Kidney capillary endothelial cell (primary cell): ENCODE results near the gene LYPD6B.

ENCODE experiments used
- DNase-seq: peaks from one replicate; pipeline ENCODE4 v3.0.0-alpha.2; 2018; ENCODE audit warnings: low spot score

LYPD6B gene

DNA sequence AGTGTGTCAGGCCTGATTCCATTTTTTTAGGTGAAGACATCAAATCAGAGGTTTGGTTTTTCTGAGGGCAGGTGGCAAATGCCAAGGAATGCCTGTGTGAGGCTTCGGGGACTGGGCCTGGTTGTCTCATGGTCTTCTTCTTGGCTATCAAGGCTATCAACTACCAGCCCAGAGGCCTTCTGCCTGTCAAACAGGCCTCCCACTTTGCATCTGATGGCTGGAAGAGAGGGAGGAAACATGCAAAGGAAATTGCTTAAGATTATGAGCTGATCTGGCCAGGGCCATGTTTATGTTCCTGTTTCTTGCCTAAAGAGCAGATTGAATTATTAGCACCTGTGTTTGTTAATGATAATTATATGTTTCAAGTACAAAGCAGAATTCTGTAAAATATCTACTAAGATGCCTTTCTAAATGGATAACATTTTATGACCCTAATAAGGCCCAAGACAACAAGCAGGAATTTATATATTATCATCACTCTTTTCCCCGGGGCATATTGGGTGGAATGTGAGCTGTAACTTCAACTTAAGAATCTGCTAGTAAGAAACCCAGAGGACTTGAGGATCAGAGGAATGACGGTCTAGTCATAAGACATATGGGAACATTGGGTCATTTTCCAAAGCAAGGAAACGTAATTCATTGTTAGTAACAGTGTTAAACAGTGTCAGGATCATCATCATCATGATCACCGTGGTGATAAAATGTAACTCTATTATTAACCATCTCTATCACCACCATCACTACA lies 123.2 kb downstream of the LYPD6B start:
- DNase-seq, result no peak

DNA sequence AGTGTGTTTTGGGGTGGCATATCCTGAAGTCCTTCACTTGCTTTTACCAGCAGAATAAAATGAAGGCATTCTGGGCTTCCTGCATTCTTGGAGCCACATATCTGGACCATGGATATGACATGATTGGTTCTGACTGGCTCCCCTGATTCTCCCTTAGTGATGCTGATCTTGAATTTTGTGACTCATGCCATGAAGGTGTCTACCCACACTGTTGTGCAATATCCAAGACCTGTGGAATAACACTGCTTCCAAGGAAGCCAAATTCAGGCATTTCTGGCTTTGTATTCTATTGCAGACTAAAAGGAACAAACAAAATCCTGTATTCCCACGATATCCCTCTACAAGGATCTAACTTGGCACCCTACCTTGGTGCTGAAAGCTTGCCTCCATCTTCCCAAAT lies 125.8 kb downstream of the LYPD6B start:
- DNase-seq, result no peak

DNA sequence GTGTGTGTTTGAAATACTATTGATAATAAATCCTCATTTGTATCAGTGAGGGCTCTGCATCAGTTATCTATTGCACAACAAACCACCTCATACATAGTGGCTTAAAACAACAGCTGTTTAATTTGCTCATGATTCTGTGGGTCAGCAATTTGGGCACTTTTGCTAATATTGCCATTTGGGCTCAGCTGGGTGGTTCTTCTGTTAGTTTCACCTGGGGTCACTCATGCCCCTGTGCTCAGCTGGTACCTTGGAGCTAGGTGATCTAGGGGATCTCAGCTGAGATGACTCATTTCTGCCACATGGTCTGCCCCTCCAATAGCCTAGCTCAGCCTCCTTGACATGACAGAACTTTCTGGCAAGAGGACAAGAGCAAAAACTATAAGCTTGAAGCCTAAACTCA lies 126.3 kb downstream of the LYPD6B start:
- DNase-seq, result no peak

DNA sequence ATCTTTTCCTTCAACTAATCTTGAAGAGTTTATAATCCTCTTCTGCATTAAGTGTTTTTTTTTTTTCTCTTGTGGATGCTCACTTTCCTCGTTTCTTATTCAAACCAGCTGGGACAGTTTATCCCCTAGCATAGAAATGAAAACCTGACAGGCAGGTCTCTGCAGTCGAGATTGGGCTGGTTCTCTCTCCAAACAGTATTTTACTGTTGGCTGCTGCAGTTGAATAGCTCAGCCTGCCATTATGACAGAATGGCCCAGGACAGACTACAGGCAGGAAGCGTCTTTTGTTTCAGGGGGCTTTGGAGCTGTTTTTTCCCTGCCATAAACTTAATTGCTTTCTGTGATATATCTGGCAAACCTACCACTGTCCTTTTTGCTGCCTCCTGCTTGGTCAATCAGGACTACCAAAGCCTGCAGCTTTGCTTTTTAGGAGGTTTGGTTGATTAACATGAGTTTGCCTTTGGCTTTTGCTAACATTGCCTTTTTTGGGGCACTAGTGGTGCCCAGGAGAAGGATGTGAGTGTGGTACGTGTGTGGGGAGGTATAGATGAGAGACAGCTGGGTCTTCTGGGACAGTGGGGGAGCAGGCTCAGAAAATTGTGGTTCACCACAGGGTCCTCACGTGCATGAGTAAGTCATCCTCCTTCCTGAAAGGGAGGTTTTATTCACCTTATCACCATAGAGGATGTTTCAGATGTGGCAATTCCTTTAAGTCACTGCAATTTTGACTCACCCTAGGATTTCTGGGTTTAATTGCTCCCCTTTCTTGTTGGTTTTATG lies 128.7 kb downstream of the LYPD6B start:
- no peak for DNase-seq

DNA sequence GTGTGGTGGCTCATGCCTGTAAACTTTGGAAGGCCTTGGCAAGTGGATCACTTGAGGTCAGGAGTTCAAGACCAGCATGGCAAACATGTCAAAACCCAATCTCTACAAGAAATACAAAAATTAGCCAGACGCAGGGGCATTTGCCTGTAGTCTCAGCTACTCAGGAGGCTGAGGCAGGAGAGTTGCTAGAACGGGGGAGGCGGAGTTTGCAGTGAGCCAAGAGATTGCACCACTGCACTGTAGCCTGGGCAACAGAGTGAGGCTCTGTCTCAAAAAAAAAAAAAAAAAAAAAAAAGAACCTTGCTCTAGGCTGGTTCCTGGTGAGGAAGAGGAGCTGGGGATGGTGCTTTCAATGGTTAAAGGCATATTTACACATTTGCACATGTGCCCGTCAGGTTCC lies 129.4 kb downstream of the LYPD6B start:
- DNase-seq, result no peak

DNA sequence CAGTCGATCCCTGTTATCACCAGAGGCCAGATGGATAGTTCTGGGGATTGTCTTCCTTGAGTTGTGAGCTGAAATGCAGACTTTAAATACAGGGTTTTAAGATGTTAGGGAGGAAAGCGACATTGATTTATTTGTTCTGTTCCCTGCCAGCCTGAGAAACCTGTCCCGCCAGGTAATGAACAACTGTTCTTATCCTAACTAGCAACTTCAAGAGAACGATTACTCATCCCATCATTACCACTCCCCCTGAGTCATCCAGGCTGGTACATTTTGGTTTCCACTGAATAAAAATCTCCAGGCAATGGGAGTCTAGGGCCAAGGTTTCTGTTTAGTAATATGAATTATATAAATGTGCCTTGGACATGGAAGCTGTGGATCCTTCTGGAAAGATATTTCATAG lies 131.2 kb downstream of the LYPD6B start:
- no peak for DNase-seq

DNA sequence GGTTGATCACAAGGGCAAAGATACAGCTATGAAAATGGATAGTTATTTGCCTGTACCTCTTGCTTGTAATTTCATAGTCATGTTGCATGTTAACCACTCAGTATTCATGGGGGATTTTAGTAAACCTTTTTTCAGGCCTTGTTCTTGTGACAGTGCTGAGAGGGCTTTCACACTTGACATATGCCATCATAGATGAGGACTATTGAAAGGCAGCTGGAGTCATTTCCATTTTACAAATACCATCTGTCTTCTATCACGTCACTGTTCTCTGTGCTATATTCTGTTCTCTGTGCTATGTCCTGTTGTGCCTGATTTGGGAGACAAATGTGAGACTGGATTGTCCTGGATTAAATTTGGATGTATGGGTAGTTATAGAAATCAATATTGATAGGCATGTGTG lies 131.7 kb downstream of the LYPD6B start:
- DNase-seq, result no peak

DNA sequence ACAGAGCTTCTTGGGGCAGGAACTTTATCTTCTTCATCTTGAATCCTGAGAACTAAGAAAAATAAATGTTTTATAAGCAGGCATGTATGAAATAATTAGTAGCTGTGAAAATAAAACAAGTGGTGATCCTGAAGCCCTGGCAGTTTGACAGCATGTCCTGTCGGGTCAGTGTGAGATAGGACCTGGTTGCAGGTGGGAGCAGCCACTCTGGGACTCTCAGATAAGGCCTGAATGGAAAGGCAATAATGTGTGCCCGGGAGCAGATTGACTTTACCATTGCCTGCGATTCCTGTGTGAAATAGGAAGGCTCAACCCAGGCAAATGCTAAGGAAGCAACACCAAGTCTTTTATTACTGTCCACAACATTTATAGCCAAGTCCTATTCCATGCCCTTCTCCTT lies 132.4 kb downstream of the LYPD6B start:
- DNase-seq, result no peak

DNA sequence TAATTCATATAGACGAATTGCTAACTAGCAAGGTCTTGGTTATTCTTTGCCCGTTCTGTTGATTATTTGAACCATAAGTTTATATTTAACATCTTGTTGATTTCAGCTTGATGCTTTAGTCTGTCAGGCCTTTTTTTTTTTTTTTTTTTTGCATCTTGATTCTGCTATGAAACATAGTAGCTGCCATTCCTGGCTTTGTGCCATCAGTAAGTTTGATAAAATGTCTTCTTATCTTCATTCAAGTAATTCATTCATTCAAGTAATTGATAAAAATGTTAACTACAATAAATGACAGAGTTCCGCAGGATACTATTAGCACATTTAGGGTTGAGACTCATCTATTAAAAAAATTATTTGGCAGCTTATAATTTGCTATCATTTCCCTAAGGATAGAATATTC lies 134.7 kb downstream of the LYPD6B start:
- DNase-seq, result no peak

DNA sequence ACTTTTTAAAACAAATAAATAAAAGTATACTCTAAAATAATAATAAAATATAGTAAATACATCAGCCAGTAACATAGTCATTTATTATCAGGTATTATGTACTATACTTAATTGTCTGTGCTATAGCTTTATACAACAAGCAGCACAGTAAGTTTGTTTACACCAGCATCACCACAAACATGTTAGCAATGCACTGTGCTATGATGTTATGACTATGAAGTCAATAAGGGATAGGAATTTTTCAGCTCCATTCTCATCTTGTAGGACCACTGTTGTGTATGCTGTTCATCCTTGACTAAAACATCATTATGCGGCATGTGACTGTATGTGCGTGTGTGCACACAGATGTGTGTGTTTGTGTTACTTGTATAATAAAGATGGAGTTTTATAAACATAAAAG lies 137.5 kb downstream of the LYPD6B start:
- no peak for DNase-seq

DNA sequence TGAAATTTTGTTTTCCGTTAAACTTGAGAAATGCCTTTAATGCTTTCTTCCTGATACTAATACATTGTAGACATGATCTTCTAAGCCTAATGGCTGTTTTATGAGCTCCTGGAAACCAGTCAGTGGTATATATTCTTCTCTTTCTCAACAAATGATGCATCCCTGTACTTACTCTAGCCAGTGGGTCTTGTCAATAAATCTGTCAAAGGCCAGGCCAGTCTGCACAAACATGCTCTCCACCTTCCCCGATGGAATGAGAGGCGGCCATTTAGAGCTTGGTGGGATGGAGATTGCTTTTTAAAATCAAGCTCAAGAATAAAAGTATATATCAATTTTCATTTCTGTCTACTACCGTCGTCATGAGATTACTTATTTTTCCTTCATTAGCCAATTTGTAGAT lies 140.1 kb downstream of the LYPD6B start:
- DNase-seq, result no peak

DNA sequence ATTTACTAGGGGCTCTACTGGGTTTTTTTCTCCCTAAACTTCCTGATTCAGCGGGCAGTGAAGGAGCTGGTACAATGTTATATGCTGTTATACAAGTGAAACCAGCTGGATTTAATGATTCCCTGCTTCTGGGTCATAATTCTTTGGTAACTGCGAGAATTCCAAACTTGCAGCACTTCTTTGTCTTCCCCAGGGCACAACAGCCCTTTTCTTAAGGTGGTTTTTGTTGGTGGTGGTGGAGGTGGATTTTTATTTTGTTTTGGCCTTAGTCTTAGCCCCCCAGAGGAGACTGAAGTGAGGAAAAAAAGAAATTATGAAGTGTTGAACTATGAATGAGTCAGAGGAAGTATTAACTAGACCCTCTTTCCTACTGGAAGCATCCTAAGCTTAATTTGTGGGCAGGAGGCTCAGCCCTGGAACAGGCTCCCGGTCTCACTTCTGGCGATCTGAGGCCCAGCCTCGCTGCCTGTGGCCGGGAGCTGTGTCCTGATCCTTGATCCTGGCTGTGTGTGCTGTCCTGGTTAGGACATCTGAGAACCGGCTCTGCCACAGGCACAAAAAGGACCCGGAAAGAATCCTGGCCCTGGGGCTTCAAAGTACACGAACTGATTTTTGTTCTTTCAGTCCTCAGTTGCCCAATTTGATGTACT lies 141.9 kb downstream of the LYPD6B start:
- DNase-seq, result no peak

DNA sequence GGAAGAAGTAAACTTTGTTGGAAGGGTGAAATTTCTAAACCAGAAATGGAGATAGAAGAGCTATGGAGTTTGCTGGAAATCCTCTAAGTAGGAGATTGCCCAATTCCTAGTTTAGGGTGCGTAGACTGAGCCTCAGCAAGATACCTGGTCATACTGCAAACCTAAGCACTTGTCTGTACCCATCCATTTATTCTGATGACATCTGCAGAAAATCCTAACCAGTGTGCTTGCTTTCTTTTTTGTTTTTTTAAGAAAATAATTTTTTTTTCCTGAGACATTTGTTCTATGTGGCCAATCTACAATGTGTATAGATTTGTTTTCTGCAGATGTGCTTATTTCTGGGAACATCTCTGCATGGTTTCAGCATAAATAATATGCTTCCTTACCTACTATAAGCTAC lies 144.7 kb downstream of the LYPD6B start:
- DNase-seq, result no peak

DNA sequence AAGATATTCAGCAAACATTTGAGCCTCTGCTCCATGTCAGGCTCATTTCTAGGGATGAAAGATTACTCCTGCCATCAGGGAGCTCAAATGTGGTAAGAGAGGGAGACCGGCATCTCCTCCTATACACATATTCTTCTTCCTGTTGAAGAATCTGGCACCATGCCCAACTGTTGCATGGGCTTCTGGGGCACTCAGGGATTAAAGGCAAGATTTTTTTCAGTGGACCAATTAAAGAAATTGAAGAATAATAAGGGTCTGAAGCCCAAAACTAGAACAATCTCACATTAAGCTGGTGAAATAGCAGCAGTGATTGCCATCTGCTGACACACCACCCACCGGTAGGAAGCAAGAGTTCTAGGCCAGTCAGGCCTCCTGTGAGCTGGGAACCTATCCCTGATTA lies 146.5 kb downstream of the LYPD6B start:
- DNase-seq, result no peak

DNA sequence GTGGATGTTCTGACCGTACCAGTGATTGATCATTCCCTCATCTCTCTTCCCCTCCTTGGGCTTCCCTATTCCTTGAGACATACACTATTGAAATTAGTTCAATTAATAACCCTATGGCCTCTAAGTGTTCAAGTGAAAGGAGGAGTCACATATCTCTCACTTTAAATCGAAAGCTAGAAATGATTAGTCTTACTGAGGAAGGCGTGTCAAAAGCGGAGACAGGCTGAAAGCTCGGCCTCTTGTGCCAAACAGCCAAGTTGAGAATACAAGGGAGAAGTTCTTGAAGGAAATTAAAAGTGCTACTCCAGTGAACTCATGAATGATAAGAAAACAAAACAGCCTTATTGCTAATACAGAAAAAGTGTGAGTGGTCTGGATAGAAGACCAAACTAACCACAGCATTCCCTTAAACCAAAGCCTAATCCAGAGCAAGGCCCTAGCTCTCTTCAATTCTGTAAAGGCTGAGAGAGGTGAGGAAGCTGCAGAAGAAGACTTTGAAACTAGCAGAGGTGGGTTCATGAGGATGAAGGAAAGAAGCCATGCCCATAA lies 147.5 kb downstream of the LYPD6B start:
- no peak for DNase-seq

DNA sequence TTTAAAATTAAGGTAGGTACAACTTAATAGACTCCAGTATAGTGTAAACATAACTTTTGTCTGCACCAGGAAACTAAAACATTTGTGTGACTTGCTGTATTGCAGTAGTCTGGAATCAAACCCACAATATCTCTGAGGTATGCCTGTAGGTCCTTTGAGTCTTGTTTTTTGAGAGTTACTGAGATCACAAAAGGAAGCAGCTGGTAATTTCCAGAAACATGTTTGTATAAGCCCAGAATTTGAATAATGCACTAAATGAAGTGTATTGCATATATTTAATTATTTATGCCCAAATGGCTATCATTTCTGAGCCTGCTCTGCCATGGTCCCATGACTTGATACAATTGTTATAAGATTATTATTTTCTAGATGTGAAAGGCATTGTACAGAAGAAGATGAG lies 148.6 kb downstream of the LYPD6B start:
- DNase-seq, result no peak

DNA sequence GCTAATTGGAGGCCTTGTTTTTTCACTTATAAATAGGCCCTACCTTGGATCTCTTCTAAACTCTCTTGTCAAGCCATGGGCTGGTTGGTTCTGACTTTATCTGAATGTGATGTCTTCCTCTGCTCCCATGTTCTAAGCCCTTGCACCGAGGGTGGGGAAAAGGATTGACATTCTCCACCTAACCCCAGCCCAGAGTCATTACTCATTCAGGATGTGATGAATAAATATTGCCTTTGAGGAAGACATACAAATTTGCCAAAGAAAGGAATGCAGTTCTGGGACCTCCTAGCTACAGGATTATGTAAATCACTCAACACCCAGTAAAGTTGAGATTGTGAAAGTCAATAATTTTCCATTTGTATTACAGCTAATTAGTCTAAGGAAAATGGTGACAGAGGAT lies 149.8 kb downstream of the LYPD6B start:
- no peak for DNase-seq

DNA sequence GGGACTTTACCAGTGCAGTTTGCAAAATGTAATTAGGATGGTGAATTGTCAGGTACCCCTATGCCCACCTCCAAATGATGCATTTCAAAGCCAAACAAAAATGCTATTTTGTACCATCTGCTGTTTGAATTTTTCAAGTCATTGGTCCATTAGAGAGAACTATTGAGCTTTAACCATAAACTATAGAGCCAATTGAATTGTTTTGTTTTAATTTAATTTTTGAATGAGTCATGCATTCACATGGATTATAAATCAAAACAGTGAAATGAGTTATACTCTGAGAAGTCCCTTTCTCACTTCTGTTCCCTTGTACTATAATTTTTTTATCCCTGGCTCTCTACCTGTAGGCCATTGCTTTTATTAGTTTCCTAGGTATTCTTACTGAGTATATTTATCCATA lies 151.3 kb downstream of the LYPD6B start:
- DNase-seq, result no peak

DNA sequence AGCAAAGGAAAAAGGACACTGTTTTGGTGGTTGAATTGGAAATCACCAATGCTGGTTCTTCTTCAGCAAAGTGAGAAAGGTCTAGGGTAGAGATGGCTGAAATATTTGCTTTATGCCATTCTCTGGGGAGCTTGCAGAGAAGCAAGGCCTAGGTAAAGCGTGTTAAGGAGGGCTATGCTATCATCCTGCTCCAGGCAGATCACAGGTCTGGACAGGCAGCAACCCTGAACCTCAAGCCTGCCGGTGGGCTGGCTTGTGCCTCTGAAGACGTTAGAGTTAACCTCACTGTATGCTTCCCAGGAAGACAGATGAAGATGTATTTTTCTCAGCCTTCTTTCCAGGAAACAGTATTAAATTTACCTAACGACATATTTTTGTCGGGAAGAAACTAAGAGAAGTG lies 153.4 kb downstream of the LYPD6B start:
- DNase-seq, result no peak

DNA sequence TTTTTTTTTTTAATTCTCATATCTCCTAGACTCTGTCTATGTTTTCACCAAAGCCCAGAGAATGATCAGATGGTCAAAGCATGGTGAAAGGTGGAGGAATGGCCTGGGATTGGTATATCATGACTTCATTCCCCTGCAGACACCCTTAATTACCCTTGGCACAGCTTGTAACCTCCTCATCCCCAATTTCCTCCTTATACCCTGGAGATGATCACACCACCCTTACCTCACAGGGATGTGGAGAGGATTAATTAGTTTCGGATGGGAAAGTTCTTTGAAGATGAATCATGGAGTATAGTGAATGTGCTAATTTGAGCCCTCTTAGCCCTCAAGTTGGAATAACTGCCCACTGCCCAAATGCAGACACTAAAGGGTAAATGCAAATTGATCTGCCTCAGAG lies 153.9 kb downstream of the LYPD6B start:
- DNase-seq, result no peak

DNA sequence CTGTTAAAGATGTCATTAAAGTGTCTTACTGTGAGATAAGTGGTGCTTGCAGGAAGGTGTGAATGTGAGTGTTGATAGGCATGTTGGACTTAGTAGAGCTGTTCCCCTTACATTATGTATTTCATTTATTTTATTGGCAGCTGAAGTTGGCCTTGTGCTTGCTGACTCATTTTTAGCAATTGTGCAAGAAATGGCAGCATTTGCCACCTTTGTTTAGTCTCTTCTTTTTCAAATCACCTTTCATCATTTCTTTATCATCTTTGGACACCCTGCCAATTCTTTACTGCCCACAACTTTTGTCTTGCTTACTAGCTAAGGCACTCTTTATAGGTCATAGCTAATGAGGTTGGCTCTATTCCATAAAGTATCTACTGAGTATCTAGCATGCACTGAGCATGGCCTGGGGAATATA lies 161.6 kb downstream of the LYPD6B start:
- DNase-seq, result no peak

DNA sequence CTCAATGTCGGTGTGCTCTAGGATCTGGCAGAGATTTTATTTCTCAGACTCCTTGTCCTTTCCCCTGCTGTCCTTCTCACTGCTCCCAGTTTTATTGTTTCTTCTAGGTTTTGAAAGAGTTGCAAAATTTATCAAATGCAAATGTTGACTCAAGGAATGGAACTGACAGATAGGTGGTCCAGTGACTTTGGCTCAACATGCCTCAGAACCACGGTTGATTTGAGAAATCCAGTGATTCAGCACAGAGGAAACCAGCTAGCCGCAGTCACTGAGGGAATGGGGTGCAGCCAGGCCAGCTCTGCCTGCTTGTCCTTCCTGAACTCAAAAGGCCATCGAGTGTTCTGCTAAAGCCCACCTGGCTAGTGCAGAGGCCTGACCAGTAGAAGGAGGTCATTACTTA lies 166.2 kb downstream of the LYPD6B start:
- DNase-seq, result no peak

DNA sequence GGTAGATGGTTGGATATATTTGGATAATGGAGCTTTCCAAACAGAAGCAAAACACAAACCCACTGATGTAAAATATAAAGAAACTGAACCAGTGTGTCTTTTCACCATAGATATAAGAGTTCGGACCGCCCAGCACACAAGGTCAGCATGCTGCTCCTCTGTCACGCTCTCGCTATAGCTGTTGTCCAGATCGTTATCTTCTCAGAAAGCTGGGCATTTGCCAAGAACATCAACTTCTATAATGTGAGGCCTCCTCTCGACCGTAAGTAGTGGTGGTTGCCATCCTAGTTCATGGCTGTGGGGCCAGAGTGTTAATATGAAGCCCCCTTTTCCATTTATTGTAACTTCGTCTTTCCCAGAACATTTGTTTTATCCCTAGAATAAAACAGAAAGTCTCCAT lies 166.6 kb downstream of the LYPD6B start:
- DNase-seq, result no peak
